ENCODE data around the gene PPP1R3C.

- TF ChIP-seq POLR2A (IDR thresholded peaks at IDR 0.05) (no peak), CTCF (IDR thresholded peaks at IDR 0.05) (no peak)
These were observed 34.5 kb downstream of the PPP1R3C start for GRCh38 chr10:91598211-91598977.
